ENCODE measurements around the gene MYMK.

The MYMK gene

DNA sequence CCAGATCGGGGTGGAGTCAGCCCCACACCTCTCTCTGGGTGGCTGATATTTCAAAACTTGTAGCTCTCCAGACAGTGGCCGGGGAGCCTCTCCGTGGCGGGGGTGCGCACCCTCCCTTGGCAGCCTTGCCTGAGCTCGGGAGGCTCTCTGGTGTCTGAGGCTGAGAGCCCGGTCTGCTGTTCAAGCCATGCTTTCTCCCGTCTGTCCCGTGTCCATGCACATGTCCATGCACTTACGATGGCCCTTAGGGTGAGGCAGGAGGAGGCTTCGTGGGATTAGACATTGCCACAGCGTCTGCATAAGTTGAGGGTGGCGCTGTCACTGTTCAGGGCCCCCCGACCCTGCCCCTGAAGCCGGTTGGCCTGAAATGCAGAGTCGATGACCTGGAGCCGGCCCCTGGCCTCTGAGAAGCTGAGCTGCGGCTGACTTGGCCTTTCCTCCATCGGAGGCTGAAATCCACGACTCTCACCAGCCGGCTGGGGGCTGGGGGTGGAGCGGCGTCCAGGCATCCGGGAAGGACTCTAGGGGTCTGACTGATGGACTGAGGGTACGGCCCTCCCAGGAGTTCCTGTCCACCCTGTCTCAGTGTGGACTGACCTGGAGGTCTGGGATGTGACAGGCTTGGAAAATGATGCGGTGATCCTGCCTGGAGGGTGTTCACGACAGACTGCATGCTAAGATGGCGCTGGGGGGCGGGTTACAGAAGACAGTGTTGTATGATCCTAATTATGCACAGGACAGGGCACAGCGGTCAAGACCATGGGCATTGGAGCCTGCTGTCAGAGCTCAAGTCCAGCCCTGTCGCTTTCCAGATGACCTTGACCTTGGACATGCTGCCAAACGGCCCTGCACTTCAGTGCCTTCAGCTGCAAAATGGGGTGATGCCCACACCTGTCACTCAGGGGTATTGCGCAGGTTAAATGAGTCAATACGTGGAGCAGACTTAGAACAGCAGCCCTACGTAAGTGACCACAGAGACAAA lies 27.6 kb downstream of the MYMK start:
- no peak for DNase-seq

DNA sequence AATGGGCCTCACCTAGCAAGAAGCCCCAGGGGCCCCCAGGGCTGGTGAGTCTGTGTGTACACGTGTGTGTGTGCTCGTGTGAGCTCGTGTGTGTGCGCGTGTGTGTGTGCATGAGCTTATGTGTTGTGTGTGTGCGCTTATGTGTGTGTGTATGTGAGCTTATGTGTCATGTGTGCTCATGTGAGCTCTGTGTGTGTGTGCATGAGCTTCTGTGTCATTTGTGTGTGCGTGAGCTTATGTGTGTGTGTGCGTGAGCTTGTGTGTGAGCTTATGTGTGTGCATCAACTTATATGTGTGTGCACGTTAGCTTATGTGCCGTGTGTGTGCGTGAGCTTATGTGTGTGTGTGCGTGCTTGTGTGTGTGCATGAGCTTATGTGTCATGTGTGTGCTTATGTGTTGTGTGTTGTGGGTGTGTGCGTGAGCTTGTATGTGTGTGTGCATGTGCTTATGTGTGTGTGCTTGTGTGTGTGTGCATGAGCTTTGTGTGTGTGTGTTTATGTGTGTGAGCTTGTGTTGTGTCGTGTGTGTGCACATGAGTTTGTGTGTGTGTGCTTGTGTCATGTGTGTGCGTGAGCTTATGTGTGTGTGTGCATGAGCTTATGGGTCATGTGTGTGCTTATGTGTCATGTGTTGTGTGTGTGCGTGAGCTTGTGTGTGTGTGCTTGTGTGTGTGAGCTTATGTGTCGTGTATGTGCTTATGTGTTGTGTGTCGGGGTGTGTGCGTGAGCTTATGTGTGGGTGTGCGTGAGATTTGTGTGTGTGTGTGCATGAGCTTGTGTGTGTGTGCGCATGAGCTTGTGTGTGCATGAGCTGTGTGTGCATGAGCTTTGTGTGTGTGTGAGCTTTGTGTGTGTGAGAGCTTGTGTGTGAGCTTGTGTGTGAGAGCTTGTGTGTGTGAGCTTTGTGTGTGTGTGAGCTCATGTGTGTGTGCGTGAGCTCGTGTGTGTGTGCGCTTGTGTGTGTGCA lies 29.1 kb downstream of the MYMK start:
- DNase-seq: no peak

GRCh38 chr9:133494636-133495326 lies 30.0 kb downstream of the MYMK start:
- DNase-seq: no peak

DNA sequence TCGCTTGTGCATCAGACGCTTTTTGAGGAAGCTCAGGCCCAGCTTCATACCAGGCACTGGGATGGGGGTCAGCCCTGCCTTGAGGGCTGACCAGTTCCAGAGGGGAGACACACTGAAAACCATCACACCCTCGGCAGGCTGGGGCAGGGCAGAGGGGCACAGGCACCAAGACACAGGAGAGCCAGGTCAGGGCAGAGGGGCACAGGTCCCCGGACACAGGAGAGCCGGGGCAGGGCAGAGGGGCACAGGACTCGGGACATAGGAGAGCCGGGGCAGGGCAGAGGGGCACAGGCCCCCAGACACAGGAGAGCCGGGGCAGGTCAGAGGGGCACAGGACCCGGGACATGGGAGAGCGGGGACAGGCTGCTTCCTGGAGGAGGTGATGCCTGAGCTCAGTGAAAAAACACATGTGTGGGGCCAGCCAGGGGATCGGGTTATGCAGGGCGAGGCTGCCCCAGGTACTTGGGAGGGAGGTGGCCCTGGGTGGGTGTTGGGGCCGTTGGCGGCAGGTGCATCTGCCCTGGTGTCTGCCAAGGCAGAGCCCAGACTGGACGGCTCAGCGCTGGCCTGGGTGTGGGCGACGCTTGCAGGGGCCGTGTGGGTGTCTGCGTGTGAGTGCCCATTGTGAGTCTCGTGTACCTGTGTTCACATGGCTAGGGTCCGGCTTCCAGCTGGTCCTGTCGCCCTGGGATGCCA lies 30.8 kb downstream of the MYMK start:
- no peak for DNase-seq

DNA sequence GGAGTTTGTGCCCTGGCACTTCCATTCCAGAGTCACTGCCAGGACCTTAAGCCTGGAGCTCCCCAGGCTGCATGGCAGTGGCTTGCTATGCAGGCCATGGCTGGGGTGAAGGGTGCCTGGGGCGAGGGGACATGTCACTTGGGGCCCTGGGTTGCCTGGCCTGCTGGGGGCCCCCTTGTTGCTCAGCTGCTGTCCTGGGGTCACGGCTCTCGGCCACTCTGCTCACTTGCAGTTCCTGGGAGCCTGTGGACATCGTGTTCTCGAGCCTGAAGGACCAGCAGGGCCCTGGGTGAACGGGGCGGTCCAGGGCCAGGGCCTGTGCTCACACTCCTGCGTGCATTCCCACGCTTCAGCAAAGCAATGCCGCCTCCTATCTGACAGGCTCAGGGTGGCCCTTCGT lies 31.3 kb downstream of the MYMK start:
- DNase-seq: no peak

DNA sequence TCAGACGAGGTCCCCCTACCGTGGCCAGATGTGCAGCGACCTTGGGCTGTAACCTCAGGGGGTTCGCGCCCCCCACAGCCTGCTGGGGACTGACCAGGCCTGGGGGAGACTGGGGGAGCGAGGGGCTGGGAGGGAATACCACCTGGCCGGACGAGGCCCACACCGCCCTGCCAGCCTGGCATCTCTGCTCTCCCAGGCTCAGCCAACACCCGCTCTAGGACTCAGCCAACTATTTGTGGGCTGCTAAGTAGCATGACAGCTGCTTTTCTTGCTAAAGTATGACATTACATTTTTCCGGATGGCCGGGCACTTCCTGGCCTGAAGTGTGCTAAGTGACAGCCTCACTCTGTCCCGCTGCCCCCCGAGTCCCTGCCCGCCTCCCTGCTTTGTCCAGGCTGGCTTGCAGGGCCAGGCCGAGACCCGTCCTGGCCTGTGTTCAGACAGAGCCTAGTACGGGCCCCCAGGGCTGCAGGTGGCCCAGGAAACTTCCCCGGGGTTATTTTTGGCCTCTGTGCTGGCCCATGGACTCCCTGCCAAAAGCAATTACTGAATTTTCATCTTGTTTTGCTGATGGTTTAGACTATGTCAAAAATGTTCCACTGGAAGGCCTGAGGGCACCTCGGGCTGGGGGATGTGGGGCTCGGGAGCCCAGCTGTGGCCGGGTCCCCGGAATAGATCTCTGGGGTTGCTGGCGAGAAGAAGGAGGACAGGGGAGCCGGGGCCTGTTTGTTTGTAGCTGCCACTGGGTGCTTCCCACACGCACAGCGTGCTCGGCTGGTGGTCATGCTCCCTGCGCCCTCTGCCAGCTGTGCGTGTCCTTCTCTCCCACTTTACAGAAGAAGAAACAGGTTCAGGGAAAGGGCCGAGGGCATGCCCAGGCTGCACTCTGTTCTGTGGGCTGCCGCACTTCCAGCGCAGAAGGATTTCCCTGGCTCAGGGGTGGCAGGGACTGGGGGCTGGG lies 32.4 kb downstream of the MYMK start:
- no peak for DNase-seq

- no peak for DNase-seq
These were observed 33.2 kb downstream of the MYMK start for GRCh38 chr9:133491656-133491925.

DNA sequence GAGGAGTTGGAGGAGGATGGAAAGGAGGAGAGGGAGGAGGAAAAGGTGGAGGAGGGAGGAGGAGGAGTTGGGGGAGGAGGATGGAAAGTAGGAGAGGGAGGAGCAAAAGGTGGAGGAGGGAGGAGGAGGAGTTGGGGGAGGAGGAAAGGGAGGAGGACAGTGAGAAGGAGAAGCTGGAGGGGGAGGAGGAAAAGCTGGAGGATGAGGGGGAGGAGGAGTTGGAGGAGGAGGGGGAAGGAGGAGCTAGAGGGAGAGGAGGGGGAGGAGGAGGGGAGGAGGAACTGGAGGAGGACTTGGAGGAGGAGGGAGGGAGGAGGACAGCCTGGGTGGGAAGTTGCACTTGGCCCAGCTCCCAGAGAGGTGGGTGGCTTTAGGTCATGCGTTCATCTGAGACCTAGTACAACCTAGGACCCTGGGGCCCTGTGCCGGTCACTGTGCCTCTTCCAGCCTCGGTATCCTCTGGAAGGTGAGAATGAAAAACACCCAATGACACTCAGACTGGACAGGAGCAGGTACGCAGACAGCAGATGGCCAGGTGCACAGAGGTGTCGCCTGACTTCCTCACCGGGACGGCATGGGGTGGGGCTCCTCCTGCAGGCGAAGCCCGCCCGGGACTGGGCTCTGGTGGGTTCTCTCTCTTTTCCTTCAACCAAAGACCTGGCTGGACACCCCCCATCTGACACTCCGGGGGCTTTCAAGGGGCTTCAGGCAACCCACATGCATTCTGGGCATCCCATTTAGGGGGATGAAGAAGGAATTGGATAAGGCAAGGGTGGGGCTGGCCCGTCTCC lies 33.7 kb downstream of the MYMK start:
- DNase-seq: no peak

GRCh38 chr9:133490201-133490681 lies 34.5 kb downstream of the MYMK start:
- DNase-seq: no peak

- no peak for DNase-seq
These were observed 35.2 kb downstream of the MYMK start for GRCh38 chr9:133489253-133490190.

DNA sequence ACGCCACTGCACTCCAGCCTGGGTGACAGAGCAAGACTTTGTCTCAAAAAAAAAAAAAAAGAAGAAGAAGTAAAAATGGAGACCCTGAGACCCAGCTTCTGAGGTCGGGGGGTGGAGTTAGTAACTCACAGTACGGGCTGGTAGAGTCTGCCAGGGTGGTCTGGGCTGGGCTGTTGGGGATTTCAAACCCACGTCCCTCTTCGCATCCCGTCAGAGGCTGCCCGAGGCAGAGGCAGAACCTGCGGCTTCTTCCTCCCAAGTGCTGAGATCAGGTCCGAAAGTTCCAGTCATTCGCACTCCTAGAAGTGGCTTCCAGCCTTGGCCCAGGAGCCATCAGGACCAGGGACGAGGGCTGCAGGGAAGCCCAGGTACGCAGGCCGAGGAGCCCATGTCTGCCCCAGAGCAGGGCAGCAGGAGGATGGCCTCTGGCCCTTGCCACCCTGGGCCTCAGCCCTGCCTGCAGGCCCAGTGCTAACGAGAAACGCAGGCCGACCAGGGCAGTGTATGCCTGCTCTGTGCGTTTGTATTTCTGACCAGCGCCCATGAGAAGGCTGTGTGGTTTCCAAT lies 36.0 kb downstream of the MYMK start:
- DNase-seq: no peak

DNA sequence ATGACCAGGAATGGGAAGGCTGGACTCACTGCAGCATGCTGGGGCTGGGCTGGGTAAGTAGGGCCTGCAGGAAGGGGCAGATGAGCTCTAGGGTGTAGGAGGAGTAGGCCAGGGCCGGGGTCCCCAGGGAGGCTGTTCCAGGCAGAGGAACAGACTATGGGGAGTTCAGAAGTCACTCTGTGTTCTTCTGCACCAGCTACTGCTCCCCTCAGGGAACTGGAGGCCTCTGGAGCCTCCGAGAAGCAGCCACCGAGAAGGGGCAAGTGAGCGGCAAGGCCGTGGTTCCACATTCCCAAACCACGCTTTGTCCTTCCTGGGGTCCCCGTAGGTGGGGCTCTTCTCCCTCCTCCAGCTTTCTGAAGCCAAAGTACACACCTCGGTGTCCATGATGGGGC lies 37.4 kb downstream of the MYMK start:
- no peak for DNase-seq

DNA sequence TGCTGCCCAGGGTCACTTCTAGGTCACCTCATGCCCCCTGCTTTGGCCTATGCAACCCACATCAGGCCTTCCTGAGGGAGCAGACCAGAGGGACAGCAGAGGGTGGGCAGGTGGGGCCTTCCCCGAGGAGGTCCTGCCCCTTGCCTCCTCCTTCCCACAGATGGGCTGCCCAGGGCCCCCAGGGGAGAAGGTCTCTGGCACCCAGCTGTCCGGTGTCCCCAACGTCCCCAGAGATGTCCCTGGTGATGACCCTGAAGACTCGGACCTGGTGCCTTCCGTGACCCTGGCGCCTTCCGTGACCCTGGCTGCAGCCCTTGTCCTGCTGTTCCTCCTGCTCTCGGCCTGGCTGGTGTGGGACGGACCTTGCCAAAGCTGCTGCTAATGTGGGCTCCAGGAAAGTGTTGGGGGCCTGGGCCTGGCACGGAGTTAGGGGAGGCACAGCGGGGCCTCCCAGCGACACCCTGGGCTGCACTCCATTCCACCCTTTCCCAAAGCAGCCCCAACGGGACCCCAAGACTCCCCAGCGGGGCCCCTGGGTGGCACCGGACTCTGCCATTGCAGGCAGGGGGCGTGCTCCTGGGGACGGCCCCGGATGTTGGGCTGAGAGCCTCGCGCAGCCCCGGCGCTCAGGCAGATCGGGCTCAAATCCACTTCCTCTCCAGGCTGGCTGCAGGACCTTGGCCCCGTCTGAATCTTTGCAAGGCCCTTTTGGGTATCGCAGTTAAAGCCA lies 39.1 kb downstream of the MYMK start:
- DNase-seq: no peak

DNA sequence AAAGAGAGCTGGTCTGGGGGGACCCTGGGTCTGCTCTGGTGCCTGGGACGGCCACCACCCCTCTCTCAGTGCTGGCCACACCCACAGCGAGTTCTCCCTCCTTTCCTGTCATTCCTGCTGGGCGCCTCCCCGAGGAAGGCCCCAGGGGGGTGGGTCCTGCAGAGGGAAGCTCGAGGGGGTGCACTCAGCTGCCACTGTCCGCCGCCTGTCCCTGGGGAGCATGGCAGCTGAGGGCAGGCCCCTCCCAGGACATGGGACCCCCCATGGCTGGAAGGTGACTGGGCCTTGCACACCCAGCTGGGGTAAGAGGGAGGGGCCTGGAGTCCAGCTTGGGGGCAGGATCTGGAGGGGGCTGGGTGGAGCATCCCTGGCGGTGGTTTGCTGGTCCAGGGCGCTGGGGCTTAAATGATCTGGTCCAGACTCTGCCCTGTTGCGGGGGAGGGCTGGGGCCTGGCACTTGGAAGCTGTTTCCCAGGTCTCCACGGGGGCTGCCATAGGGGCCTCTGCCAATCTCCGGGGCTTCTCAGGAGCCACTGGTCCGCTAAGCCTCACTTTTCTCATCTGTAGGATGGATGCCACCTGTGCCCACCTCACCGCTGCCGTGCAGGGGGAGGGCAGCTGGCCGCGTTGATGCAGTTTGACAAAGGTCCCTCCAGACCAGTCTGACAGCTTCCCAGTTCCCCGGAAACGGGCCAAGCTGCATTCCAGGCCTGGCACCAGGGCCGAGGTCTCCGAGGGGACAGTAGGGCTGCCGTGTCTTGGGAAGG lies 39.9 kb downstream of the MYMK start:
- no peak for DNase-seq

- no peak for DNase-seq
These were observed 41.1 kb downstream of the MYMK start for GRCh38 chr9:133483611-133484010.

DNA sequence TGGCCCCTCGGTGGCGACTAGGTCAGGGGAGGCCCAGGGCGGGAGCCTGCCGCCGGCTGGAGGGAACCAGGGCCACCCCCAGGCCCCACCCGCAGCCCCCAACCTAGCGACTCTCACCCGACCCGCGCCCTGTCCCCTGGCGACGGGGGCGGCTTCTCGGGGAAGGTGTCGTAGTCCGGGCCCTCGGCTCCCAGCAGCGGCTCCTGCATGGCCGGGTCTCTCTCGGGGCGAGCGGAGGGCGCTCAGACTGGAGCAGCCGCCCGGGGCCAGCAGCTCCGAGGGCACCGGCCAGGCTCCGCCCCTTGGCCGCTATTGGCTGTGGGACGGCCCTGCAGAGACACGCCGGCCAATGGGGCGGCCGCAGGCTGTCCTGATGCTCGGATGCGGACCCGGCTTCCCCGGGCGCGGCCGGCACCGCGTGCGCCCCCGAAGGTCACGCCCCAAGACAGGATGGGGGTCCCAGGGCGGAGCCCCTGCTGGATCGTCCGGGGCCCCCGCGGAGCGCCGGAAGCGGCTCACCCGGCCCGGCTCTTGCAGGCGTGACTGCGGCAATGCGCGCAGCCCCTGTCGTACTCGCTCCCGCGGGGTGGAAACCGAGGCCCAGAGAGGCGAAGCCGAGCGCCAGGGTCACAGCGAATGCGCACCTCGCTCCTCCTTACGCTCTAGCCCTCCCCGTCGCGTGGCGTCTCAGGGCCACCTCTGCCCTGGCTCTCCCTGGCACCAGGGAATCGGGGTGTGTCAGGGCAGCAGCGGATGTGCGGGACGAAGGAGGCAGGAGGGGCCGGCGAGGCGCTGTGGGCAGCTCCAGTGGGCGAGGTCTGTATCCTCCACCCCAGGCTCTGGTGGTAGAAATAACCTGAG lies 45.7 kb downstream of the MYMK start, which contains the start of gene SLC2A6:
Gene SLC2A6 (minus strand): TSS at position 249 of the 861 bp plus-strand sequence. CDS start 40 bp downstream, at position 209.
- DNase-seq: peak; percentile 80

All from NCI-H1436 (cell line).